SK-N-SH treated with all-trans-retinoic acid at 6 μM for 48 hours (cell line): ENCODE measurements around the gene DTD1.

Experiments
- ATAC-seq: fragments of 200-7000 bp; cut with Tn5 transposase; 3 replicates; pipeline ENCODE4 v1.9.1; 2020; ENCODE audit warnings: mild to moderate bottlenecking, moderate library complexity
- ARNTL ChIP-seq: fragments of 450-650 bp; formaldehyde crosslinking; IDR thresholded peaks from 2 replicates; pipeline ENCODE4 v1.5.0; 2020; ENCODE audit warnings: low read depth, mild to moderate bottlenecking, moderate library complexity, borderline replicate concordance
- BACH2 ChIP-seq: fragments of 250-450 bp; sonication (Bioruptor Pico); IDR thresholded peaks from 2 replicates; pipeline ENCODE4 v1.9.0; 2021; ENCODE audit warnings: mild to moderate bottlenecking, borderline replicate concordance
- CSDC2 ChIP-seq: fragments of 250-450 bp; sonication (Bioruptor Pico); IDR thresholded peaks from 2 replicates; pipeline ENCODE4 v1.5.0; 2020; ENCODE audit warnings: mild to moderate bottlenecking, moderate library complexity
- ESRRG ChIP-seq: fragments of 250-450 bp; sonication (Bioruptor Pico); IDR thresholded peaks from 2 replicates; pipeline ENCODE4 v1.6.1; 2021; ENCODE audit warnings: mild to moderate bottlenecking
- GLIS3 ChIP-seq: fragments of 250-450 bp; sonication (Bioruptor Pico); IDR thresholded peaks from 2 replicates; pipeline ENCODE4 v1.5.0; 2020; ENCODE audit warnings: mild to moderate bottlenecking, moderate library complexity
- ISL1 ChIP-seq: fragments of 250-450 bp; sonication (Bioruptor Pico); IDR thresholded peaks from 2 replicates; pipeline ENCODE4 v2.1.2; 2022; ENCODE audit warnings: mild to moderate bottlenecking, moderate library complexity
- OSR1 ChIP-seq: fragments of 250-450 bp; sonication (Bioruptor Pico); IDR thresholded peaks from 2 replicates; pipeline ENCODE4 v1.8.0; 2022; ENCODE audit warnings: moderate library complexity, mild to moderate bottlenecking, inconsistent platforms
- POU6F1 ChIP-seq: fragments of 250-450 bp; sonication (Bioruptor Pico); IDR thresholded peaks from 2 replicates; pipeline ENCODE4 v1.8.0; 2021; ENCODE audit warnings: low read depth, mild to moderate bottlenecking, moderate library complexity, borderline replicate concordance
- PPARA ChIP-seq: fragments of 250-450 bp; sonication (Bioruptor Pico); IDR thresholded peaks from 2 replicates; pipeline ENCODE4 v1.5.0; 2020; ENCODE audit warnings: mild to moderate bottlenecking, borderline replicate concordance
- RARB ChIP-seq: fragments of 250-450 bp; sonication (Bioruptor Pico); IDR thresholded peaks from 2 replicates; pipeline ENCODE4 v1.8.0; 2021; ENCODE audit warnings: mild to moderate bottlenecking, moderate library complexity
- SNAI2 ChIP-seq: fragments of 250-450 bp; sonication (Bioruptor Pico); IDR thresholded peaks from 2 replicates; pipeline ENCODE4 v1.5.0; 2020; ENCODE audit warnings: mild to moderate bottlenecking, moderate library complexity
- TCF4 ChIP-seq: fragments of 250-450 bp; sonication (Bioruptor Pico); IDR thresholded peaks from 2 replicates; pipeline ENCODE4 v1.8.0; 2021; ENCODE audit warnings: mild to moderate bottlenecking, moderate library complexity, borderline replicate concordance
- TOX ChIP-seq: fragments of 250-450 bp; sonication (Bioruptor Pico); IDR thresholded peaks from 2 replicates; pipeline ENCODE4 v1.8.0; 2021; ENCODE audit warnings: mild to moderate bottlenecking, moderate library complexity, borderline replicate concordance
- ZC3H10 ChIP-seq: fragments of 250-450 bp; sonication (Bioruptor Pico); IDR thresholded peaks from 2 replicates; pipeline ENCODE4 v1.5.1; 2021; ENCODE audit warnings: mild to moderate bottlenecking, moderate library complexity
- ZFP30 ChIP-seq: fragments of 450-650 bp; formaldehyde crosslinking; IDR thresholded peaks from 2 replicates; pipeline ENCODE4 v1.5.0; 2022; ENCODE audit warnings: mild to moderate bottlenecking, moderate library complexity
- ZNF565 ChIP-seq: fragments of 450-650 bp; formaldehyde crosslinking; conservative IDR thresholded peaks from 2 replicates; pipeline ENCODE4 v1.5.0; 2020; ENCODE audit warnings: low read depth, mild to moderate bottlenecking, moderate library complexity
- ZNF70 ChIP-seq: fragments of 450-650 bp; formaldehyde crosslinking; IDR thresholded peaks from 2 replicates; pipeline ENCODE4 v1.5.0; 2020; ENCODE audit warnings: mild to moderate bottlenecking, moderate library complexity
- ZNF8 ChIP-seq: fragments of 450-650 bp; formaldehyde crosslinking; IDR thresholded peaks from 2 replicates; pipeline ENCODE4 v1.5.0; 2020; ENCODE audit warnings: mild to moderate bottlenecking, moderate library complexity
- TF ChIP-seq, protein P1 (sequence below): fragments of 250-450 bp; sonication (Bioruptor Pico); IDR thresholded peaks from 2 replicates; pipeline ENCODE4 v1.5.1; 2020; ENCODE audit warnings: low read depth, mild to moderate bottlenecking, moderate library complexity
- TF ChIP-seq, protein P2 (sequence below): fragments of 250-450 bp; sonication (Bioruptor Pico); IDR thresholded peaks from 2 replicates; pipeline ENCODE4 v1.8.0; 2020; ENCODE audit warnings: mild to moderate bottlenecking, moderate library complexity, borderline replicate concordance
- TF ChIP-seq, protein P3 (sequence below): fragments of 250-450 bp; sonication (Bioruptor Pico); IDR thresholded peaks from 2 replicates; pipeline ENCODE4 v1.5.1; 2021; ENCODE audit warnings: mild to moderate bottlenecking, moderate library complexity

Gene DTD1

GRCh38 chr20:18638768-18639167, 50.9 kb downstream of the DTD1 start:
- no peak for ATAC-seq
- TF ChIP-seq TCF4 (CRISPR knock-in tag), result no peak
- no peak for TF ChIP-seq ZFP30 (CRISPR knock-in tag)
- no peak for TF ChIP-seq ARNTL (CRISPR knock-in tag)
- TF ChIP-seq, protein P1, sequence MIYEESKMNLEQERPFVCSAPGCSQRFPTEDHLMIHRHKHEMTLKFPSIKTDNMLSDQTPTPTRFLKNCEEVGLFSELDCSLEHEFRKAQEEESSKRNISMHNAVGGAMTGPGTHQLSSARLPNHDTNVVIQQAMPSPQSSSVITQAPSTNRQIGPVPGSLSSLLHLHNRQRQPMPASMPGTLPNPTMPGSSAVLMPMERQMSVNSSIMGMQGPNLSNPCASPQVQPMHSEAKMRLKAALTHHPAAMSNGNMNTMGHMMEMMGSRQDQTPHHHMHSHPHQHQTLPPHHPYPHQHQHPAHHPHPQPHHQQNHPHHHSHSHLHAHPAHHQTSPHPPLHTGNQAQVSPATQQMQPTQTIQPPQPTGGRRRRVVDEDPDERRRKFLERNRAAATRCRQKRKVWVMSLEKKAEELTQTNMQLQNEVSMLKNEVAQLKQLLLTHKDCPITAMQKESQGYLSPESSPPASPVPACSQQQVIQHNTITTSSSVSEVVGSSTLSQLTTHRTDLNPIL (CRISPR knock-in tag), result no peak
- TF ChIP-seq PPARA (CRISPR knock-in tag), result no peak
- TF ChIP-seq ZNF565 (CRISPR knock-in tag), result no peak
- no peak for TF ChIP-seq CSDC2 (CRISPR knock-in tag)
- no peak for TF ChIP-seq GLIS3
- TF ChIP-seq, protein P2, sequence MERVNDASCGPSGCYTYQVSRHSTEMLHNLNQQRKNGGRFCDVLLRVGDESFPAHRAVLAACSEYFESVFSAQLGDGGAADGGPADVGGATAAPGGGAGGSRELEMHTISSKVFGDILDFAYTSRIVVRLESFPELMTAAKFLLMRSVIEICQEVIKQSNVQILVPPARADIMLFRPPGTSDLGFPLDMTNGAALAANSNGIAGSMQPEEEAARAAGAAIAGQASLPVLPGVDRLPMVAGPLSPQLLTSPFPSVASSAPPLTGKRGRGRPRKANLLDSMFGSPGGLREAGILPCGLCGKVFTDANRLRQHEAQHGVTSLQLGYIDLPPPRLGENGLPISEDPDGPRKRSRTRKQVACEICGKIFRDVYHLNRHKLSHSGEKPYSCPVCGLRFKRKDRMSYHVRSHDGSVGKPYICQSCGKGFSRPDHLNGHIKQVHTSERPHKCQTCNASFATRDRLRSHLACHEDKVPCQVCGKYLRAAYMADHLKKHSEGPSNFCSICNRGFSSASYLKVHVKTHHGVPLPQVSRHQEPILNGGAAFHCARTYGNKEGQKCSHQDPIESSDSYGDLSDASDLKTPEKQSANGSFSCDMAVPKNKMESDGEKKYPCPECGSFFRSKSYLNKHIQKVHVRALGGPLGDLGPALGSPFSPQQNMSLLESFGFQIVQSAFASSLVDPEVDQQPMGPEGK (CRISPR knock-in tag), result no peak
- TF ChIP-seq RARB (CRISPR knock-in tag), result no peak
- no peak for TF ChIP-seq ZNF8
- no peak for TF ChIP-seq ESRRG (CRISPR knock-in tag)
- no peak for TF ChIP-seq SNAI2 (CRISPR knock-in tag)
- TF ChIP-seq ISL1 (CRISPR knock-in tag), result no peak
- TF ChIP-seq ZC3H10 (CRISPR knock-in tag), result no peak

GRCh38 chr20:18639501-18639979, 51.7 kb downstream of the DTD1 start:
- no peak for TF ChIP-seq TCF4 (CRISPR knock-in tag)
- TF ChIP-seq ZNF70 (CRISPR knock-in tag), result no peak
- TF ChIP-seq, protein P3, sequence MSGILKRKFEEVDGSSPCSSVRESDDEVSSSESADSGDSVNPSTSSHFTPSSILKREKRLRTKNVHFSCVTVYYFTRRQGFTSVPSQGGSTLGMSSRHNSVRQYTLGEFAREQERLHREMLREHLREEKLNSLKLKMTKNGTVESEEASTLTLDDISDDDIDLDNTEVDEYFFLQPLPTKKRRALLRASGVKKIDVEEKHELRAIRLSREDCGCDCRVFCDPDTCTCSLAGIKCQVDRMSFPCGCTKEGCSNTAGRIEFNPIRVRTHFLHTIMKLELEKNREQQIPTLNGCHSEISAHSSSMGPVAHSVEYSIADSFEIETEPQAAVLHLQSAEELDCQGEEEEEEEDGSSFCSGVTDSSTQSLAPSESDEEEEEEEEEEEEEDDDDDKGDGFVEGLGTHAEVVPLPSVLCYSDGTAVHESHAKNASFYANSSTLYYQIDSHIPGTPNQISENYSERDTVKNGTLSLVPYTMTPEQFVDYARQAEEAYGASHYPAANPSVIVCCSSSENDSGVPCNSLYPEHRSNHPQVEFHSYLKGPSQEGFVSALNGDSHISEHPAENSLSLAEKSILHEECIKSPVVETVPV (CRISPR knock-in tag), result no peak

GRCh38 chr20:18645196-18645745, 57.4 kb downstream of the DTD1 start:
- TF ChIP-seq GLIS3, result no peak
- no peak for TF ChIP-seq POU6F1 (CRISPR knock-in tag)
- no peak for TF ChIP-seq RARB (CRISPR knock-in tag)
- TF ChIP-seq BACH2 (CRISPR knock-in tag), result no peak
- no peak for TF ChIP-seq SNAI2 (CRISPR knock-in tag)
- TF ChIP-seq, protein P2 (CRISPR knock-in tag), result no peak
- TF ChIP-seq ZNF70 (CRISPR knock-in tag), result no peak
- no peak for TF ChIP-seq ZNF565 (CRISPR knock-in tag)
- TF ChIP-seq ZFP30 (CRISPR knock-in tag), result no peak
- no peak; the same call in 2 of the 3 replicates for ATAC-seq

More at GRCh38 chr20:18639501-18639979, 51.7 kb downstream of the DTD1 start:
- ATAC-seq, result no peak

DNA sequence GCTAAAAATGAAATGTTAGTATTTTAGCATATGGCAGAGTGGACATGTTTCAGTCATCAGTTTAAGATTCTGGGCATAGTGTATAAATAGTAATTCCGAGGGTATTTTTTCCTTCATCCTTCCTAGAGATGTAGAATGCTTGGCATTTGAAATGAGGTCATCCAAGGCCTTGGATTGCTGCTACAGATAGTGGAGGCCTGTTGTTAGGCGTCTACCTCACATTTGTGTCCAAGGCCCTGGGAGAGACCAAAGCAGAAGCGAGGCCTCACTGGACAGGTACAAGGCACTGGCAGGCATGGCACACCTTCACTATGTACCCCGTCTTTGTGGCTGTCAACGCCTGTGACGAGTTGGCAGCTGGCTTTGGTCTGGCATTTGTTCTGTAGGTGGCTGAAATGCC, 58.0 kb downstream of the DTD1 start:
- ATAC-seq, result no peak; the same call in 2 of the 3 replicates
- TF ChIP-seq TOX (CRISPR knock-in tag) (no peak), ZNF70 (CRISPR knock-in tag) (no peak), ESRRG (CRISPR knock-in tag) (no peak), ARNTL (CRISPR knock-in tag) (no peak), TCF4 (CRISPR knock-in tag) (no peak), BACH2 (CRISPR knock-in tag) (no peak), ZFP30 (CRISPR knock-in tag) (no peak), OSR1 (no peak), CSDC2 (CRISPR knock-in tag) (no peak)
- TF ChIP-seq, protein P1 (CRISPR knock-in tag), result no peak
- TF ChIP-seq, protein P3 (CRISPR knock-in tag), result no peak
- TF ChIP-seq, all 23 proteins: peak for 0
